Testis (tissue), 3 donors: ENCODE data around the gene CSH2. TPM values are rescaled to one million over a fixed set of nuclear protein-coding genes. Genes with fewer than 3 reads are reported as not detected.

Experiments
- DNase-seq: peaks from one replicate; pipeline ENCODE4 v3.0.0-alpha.2; 2019
- H3K27ac ChIP-seq, 2 donors: fragments of 200-600 bp; sonication (generic); one replicate each; pipeline ENCODE4 v1.5.1; 2019
- H3K27me3 ChIP-seq: fragments of 200-600 bp; sonication (generic); one replicate; pipeline ENCODE4 v1.5.1; 2019
- H3K36me3 ChIP-seq: fragments of 200-600 bp; sonication (generic); one replicate; pipeline ENCODE4 v1.5.1; 2017; ENCODE audit warnings: low read depth; ENCODE audit errors: missing control alignments
- H3K4me1 ChIP-seq: fragments of 200-600 bp; sonication (generic); one replicate; pipeline ENCODE4 v1.5.1; 2019
- H3K4me3 ChIP-seq, 2 donors: fragments of 200-600 bp; sonication (generic); one replicate each; pipeline ENCODE4 v1.5.1; 2017 to 2019
- H3K9me3 ChIP-seq: fragments of 200-600 bp; sonication (generic); one replicate; pipeline ENCODE4 v1.5.1; 2017
- CTCF ChIP-seq, 3 experiments: fragments of 450-650 bp in 2 of 3; fragments of 200-600 bp in 1 of 3; sonication (generic) in 1 of 3; IDR thresholded peaks; one replicate each; pipeline ENCODE4 v1.5.1; 2016 to 2019; ENCODE audit warnings: antibody characterized with exemption in 3 of 3, mild to moderate bottlenecking in 2 of 3, moderate library complexity in 1 of 3
- POLR2A ChIP-seq: fragments of 450-650 bp; IDR thresholded peaks from one replicate; pipeline ENCODE4 v1.6.1; 2017; ENCODE audit warnings: antibody characterized with exemption, mild to moderate bottlenecking, moderate library complexity
- WGBS, 2 donors: methylation state at CpG; one replicate each; pipeline ENCODE4 v1.1.5; 2018; 5-methylcytosine and 5-hydroxymethylcytosine counted together
- intact Hi-C: fragments of 100-400 bp; cut with DNase I; formaldehyde crosslinking; loops from one replicate; pipeline ENCODE4 v1.15.1; 2023; ENCODE audit warnings: low total_unique reads
- polyA plus RNA-seq: library from polyadenylated mRNA; stranded (reverse); fragments of 350-450 nt; fragmentation: Illumina TruSeq; extraction: RNeasy Lipid Tissue Mini Kit (QIAGEN cat#74804); gene quantifications from one replicate; pipeline ENCODE4 v1.2.3, GENCODE V29; 2014; ENCODE audit warnings: low read depth, low replicate concordance; ENCODE audit not compliant: insufficient read depth
- total RNA-seq, 2 donors: library from RNA; depleted of rRNA; stranded (reverse); fragments of >200 nt; gene quantifications; one replicate each; pipeline ENCODE4 v1.2.3, GENCODE V29; 2016

Gene CSH2
- total and polyA plus RNA-seq, 3 donors from 2014 or later = 0.47 TPM; not detected in 2

DNA sequence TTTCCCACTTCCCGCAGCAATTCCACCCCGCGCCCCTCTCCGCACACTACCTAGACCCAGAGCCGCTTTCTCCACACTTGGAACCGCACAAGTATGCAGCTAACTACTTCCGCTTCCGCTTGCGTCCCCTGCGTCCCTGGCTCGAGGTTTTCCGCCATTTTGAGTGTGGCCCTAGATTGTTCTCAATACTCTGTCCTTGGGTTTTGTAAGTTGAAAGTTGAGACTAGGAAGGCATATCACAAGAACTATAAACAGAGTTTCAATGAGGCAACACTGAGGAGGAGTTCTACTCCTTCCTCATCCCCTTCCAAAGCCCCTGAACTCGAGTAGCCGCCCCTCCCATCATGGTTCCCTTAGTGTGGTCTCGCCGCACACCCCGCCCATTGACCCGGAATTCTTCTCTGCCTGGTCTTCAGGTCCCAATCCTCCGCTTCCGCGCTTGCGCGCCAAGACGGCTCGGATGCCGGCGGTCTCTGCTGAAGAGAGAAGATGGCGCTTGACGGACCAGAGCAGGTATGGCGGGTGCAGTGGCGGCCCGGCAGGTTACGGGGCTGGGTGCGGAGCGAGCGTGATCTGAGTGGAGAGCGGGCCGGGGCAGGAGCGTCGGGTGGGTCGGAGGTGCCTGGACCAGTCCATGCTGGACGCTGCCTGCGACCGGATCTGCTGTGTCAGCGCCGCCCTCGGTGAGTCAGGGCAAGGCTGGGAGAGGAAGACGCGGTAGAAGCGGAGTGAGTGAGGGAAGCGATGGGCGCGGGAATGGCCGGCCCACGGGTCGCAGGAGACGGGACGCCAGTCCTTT lies 46.3 kb downstream of the CSH2 start, which contains the start of the genes FTSJ3 and PSMC5:
TSS of gene FTSJ3 (minus strand) at position 662 of the 799 bp plus-strand sequence. CDS start 761 bp downstream, outside the sequence.
TSS of gene PSMC5 (plus strand) at position 430 of the 799 bp plus-strand sequence. CDS start at position 490, 60 bp downstream.
- intact Hi-C loops = loop anchor here (10.0 kb wide), 1 partner anchor 52 kb away; the partner anchor contains the start of genes CCDC47 and DDX42
- no peaks in the 10 kb centered on the region for H3K27me3 ChIP-seq

GRCh38 chr17:63826468-63827001 lies 46.9 kb downstream of the CSH2 start:
- H3K36me3 ChIP-seq = no peaks in the 10 kb centered on the region
- peak overlapping the region; percentile 93 to 96 for H3K27ac ChIP-seq
- WGBS, 2 donors = 0 to 1% methylated on average over 31 of the region's 31 CpGs
- peak overlapping the region; percentile 84 to 94 for H3K4me3 ChIP-seq
- peaks cover 8% of the 10 kb centered on the region for H3K4me1 ChIP-seq
- no peaks in the 10 kb centered on the region for H3K27me3 ChIP-seq
- no peaks in the 10 kb centered on the region for H3K9me3 ChIP-seq
- TF ChIP-seq POLR2A = no peak
- TF ChIP-seq CTCF (IDR thresholded peaks at IDR 0.05) = no peak
- DNase-seq = no peak
- intact Hi-C loops = loop anchor here (10.0 kb wide), 1 partner anchor 52 kb away; the partner anchor contains the start of genes CCDC47 and DDX42

More for the DNA sequence above, 46.3 kb downstream of the CSH2 start, which contains the start of the genes FTSJ3 and PSMC5:
- peak; percentile 99 for DNase-seq
- Histone ChIP-seq H3K9me3 (no peaks in the 10 kb centered on the region), H3K36me3 (no peaks in the 10 kb centered on the region), H3K27ac (peak within 1 kb of the TSS; percentile 93 to 96), H3K4me3 (peak within 1 kb of the TSS; percentile 84 to 94), H3K4me1 (peaks cover 8% of the 10 kb centered on the region)
- TF ChIP-seq POLR2A (no peak), CTCF (IDR thresholded peaks at IDR 0.05) (peak in 2 of 3 experiments; percentile 24 to 27)
- WGBS, 2 donors = 0 to 1% methylated on average over 40 to 58 of the region's 58 CpGs

GRCh38 chr17:63824362-63824761 lies 49.1 kb downstream of the CSH2 start:
- peaks cover 8% of the 10 kb centered on the region for H3K4me1 ChIP-seq
- no peaks in the 10 kb centered on the region for H3K9me3 ChIP-seq
- no peak for TF ChIP-seq POLR2A
- no peak for TF ChIP-seq CTCF (IDR thresholded peaks at IDR 0.05)
- H3K36me3 ChIP-seq = no peaks in the 10 kb centered on the region
- H3K4me3 ChIP-seq = no peak overlapping the region
- DNase-seq = no peak
- no peaks in the 10 kb centered on the region for H3K27me3 ChIP-seq
- WGBS, 2 donors = 91 to 94% methylated on average over 9 of the region's 9 CpGs
- intact Hi-C loops = loop anchor here (10.0 kb wide), 1 partner anchor 50 kb away; the partner anchor contains the start of genes CCDC47 and DDX42
- no peak overlapping the region for H3K27ac ChIP-seq

DNA sequence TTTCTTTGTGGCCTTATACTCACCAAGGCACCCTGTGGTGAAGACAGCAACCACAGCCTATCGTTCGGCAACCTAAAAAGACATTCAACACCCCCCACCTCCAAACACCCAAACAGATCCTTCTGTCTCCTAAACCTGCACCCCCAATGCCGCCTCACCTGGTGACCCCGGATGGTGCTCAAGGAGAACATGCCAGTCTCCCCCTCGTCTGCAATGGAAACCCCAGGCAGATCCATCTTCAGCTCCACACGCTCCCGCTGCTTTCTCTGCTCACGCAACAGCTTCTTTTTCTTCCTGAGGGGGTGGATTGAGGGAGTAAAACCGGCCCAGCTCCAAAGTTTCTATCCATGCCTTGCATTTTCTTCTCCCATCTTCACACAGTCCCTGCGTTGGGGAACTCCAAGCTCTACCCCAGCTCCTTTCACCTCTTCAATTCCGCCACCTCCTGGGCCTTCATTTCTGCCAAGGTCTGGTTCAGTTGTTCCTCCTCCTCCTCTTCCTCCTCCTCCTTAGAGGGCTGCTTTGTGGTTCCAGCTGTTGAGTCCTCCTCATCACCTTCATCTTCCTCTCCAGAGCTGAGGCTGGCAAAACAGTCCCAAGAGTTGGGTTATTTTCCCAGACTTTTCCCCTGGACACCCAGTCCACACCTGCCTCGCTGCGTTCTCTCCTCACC lies 49.7 kb downstream of the CSH2 start:
- TF ChIP-seq CTCF (IDR thresholded peaks at IDR 0.05) (no peak), POLR2A (no peak)
- Histone ChIP-seq H3K36me3 (no peaks in the 10 kb centered on the region), H3K27me3 (no peaks in the 10 kb centered on the region), H3K4me1 (peaks cover 8% of the 10 kb centered on the region), H3K9me3 (no peaks in the 10 kb centered on the region), H3K4me3 (no peak overlapping the region), H3K27ac (no peak overlapping the region)
- no peak for DNase-seq
- intact Hi-C loops = loop anchor here (10.0 kb wide), 1 partner anchor 49 kb away; the partner anchor contains the start of genes CCDC47 and DDX42
- 93% methylated on average over 13 of the region's 13 CpGs for WGBS, 2 donors
